Kidney tubule cell (primary cell): ENCODE measurements around the gene GPT2.
"Not testable (repeated sequence)": the region's sequence is repeated elsewhere in the genome, so short reads cannot be mapped to it uniquely, and the experiment has no call there.

ENCODE experiments used
- DNase-seq: peaks from one replicate; pipeline ENCODE4 v3.0.0-alpha.2; 2018; ENCODE audit warnings: low spot score

GPT2 gene

GRCh38 chr16:46866286-46866685 lies 17.9 kb upstream of the GPT2 start:
- DNase-seq, result no peak

DNA sequence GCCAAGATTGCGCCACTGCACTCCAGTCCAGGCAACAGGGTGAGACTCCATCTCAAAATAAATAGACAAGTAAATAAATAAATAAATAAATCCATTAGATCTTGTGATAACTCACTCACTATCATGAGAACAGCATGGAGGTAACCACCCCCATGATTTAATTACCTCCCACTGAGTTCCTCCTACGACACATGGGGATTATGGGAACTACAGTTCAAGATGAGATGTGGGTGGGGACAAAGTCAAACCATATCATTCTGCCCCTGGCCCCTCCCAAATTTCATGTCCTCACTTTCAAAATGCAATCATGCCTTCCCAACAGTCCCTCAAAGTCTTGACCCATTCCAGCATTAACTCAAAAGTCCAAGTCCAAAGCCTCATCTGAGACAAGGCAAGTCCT lies 16.7 kb upstream of the GPT2 start:
- DNase-seq, result not testable (repeated sequence)

DNA sequence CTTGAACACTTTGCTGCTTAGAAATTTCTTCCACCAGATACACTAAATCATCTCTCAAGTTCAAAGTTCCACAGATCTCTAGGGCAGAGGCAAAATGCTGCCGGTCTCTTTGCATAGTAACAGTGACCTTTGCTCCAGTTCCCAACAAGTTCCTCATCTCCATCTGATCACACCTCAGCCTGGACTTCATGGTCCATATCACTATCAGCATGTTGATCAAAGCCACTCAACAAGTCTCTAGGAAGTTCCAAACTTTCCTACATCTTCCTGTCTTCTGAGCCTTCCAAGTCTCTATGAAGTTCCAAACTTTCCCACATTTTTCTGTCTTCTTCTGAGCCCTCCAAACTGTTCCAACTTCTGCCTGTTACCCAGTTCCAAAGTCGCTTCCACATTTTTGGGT lies 15.3 kb upstream of the GPT2 start:
- not testable (repeated sequence) for DNase-seq

- DNase-seq, result no peak
Observed at GRCh38 chr16:46871597-46871996, 12.6 kb upstream of the GPT2 start.

DNA sequence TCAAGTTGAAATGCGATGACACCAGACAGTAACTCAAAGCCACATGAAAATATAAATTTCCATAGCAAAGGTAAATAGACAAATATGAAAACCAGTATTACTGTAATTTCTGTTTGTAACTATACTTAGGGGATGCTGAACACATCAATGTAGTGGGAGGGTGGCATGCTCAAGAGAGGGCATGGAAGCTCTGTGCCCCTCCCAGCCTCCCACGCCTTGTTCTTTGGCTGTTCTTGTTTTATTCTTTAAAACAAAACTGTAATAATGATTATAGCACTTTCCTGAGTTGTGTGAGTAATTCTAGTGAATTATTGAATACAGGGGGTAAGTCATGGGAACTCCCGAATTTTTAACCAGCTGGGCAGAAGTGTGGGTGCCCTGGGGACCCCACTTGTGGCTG lies 11.0 kb upstream of the GPT2 start:
- DNase-seq, result no peak

DNA sequence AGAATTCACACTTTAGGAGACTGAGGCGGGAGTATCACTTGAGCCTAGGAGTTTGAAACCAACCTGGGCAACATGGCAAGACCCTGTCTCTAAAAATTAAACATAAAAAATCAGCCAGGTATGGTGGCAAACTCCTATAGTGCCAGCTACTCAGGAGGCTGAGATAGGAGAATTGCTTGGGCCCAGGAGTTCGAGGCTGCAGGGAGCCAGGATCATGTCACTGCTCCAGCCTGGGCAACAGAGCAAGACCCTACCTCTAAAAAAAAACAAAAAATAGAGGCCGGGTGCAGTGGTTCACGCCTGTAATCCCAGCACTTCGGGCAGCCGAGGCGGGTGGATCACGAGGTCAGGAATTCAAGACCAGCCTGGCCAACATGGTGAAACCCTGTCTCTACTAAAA lies 8.9 kb upstream of the GPT2 start:
- no peak for DNase-seq

DNA sequence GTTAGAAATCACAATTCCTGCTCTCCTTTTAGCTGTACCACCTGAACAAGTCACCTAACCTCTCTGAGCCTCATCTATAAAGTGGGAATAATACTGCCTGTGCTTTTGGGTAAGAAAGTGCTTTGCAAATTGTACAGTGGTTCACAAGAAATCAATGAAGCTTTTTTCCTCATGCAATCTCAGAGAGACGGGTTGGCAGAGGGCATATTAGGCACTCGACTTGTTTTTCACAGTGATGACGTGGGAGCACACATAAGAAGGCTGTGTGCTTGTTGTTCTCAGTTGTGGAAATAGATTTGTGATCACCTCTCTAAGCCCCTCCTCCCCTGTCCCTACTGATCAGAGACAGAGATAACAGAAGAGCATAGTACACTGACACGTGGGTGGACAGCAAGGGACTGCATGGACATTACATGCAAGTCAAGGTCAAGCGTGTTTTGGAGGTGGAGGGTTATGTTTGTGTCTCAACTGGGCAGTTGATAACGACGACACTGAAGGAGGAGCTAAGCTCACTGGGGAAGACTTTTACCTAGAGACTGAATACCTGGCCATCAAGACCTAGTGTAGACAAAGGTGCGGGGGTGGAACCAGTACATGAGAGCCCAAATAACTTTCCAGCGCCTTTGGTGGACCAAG lies 1.7 kb upstream of the GPT2 start:
- DNase-seq, result no peak

DNA sequence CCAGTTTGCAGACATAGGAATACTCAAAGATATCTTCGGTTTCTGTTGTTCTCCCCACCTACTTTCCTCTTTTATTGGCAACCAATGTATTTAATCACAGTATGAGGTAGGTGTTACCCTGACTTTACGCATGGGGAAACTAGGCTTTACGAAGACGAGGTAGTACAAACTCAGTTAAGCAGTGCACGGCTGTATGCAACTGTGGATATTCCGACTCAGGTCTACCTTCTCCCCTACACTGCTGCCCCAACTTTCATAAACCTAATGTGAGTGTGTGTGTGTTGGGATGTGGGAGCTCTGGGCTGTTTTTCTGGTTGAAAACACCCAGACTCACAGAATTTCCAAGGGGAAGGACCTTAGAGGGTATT lies 1.2 kb upstream of the GPT2 start:
- no peak for DNase-seq

DNA sequence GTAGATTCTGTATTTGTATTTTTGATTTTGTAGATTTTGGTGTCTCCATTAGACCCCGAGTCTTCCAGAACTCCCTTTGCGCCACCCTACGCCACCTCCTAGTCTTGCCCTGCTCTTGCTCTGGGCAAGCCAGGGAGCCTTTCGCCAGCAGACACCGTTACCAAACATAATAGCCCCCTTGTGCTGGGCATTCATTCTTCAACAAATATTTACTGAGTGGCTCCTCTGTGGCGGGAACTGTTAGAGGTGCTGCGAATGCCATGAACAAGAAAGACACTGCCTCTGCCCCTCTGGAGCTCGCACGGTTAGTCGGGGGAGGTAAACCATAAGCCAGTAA lies 841 bp upstream of the GPT2 start:
- DNase-seq, result no peak

DNA sequence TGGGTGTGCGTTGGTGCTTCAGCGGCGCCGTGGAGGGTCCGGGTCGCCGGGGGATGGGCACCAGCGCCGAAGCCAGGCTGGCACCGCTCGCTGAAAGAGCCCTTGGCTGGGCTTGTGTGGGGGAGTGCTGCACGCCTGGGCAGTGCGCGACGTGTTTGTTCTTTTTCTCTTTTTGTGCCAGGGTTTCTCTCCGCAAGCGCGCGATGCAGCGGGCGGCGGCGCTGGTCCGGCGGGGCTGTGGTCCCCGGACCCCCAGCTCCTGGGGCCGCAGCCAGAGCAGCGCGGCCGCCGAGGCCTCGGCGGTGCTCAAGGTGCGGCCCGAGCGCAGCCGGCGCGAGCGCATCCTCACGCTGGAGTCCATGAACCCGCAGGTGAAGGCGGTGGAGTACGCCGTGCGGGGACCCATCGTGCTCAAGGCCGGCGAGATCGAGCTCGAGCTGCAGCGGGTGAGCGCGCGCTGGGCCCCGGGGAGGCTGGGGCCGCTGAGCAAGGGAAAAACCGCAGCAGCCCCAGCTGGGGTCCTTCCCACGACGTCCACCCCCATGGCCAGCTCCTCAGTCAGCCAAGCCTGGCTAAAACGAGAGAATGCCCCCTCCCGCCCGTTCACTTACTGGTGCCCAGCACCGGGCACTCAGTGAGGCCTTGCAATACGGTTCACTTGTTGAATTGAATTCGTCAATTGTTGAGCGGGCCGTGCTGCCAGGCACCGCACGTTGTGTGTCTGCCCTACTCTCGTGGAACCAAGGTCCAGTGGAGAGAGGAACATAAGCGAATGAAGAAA lies 541 bp downstream of the GPT2 start:
- DNase-seq, result peak; percentile 32

GRCh38 chr16:46885960-46886763 lies 2.0 kb downstream of the GPT2 start:
- peak; percentile 35 for DNase-seq

- DNase-seq, result no peak
Observed at GRCh38 chr16:46886764-46887523, 2.8 kb downstream of the GPT2 start.

GRCh38 chr16:46887524-46887854 lies 3.3 kb downstream of the GPT2 start:
- DNase-seq, result no peak

DNA sequence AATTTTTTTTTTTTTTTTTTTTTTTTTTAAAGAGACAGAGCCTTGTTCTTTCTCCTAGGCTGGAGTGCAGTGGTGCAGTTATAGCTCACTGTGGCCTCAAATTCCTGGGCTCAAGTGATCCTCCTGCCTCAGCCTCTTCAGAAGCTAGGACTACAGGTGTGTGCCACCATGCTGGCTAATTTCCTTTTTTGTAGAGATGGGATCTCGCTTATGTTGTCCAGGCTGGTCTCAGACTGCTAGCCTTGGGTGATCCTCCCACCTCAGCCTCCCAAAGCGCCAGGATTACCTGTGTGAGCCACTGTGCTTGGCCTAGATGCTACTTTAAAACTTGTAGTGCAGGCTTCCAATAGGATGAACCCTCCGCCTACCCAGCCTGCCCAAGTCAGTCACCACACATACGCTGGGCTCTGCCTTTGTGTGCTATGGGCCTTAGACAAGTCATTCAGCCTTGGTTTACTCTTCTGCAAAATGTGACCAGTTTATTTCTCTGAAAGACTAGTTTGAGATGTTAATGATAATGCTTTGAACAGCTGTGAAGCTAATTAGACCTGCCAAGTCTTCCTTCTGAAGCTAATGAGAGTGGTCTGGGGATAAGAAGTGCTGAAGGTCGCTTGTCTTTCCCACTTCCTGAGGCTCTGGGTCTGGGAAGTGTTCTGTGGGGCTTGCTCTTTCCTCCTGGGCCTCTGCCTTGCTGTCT lies 5.2 kb downstream of the GPT2 start:
- DNase-seq, result no peak

GRCh38 chr16:46889942-46890300 lies 5.8 kb downstream of the GPT2 start:
- DNase-seq, result no peak

DNA sequence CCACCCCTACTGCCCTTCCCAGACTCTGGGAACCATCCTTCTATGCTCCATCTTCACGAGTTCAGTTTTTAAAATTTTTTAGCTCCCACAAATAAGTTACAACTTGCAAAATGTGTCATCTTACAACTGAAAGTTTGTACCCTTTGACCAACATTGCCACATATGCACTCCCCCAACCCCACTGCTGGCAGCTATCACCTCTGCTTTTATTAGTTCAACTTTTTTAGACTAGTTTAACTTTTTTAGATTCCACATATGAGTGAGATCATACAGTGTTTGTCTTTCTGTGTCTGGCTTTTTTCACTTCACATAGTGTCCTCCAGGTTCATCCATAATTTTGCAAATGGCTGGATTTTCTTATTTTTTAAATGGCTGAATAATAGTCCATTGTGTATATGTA lies 7.7 kb downstream of the GPT2 start:
- no peak for DNase-seq

GRCh38 chr16:46894036-46894672 lies 10.0 kb downstream of the GPT2 start:
- no peak for DNase-seq

GRCh38 chr16:46895399-46896313 lies 11.5 kb downstream of the GPT2 start:
- no peak for DNase-seq

GRCh38 chr16:46896314-46896968 lies 12.3 kb downstream of the GPT2 start:
- DNase-seq, result peak; percentile 8

- no peak for DNase-seq
Observed at GRCh38 chr16:46897471-46897870, 13.3 kb downstream of the GPT2 start.
